ENCODE results near the gene MYBPC1.

- TF ChIP-seq, protein P1, sequence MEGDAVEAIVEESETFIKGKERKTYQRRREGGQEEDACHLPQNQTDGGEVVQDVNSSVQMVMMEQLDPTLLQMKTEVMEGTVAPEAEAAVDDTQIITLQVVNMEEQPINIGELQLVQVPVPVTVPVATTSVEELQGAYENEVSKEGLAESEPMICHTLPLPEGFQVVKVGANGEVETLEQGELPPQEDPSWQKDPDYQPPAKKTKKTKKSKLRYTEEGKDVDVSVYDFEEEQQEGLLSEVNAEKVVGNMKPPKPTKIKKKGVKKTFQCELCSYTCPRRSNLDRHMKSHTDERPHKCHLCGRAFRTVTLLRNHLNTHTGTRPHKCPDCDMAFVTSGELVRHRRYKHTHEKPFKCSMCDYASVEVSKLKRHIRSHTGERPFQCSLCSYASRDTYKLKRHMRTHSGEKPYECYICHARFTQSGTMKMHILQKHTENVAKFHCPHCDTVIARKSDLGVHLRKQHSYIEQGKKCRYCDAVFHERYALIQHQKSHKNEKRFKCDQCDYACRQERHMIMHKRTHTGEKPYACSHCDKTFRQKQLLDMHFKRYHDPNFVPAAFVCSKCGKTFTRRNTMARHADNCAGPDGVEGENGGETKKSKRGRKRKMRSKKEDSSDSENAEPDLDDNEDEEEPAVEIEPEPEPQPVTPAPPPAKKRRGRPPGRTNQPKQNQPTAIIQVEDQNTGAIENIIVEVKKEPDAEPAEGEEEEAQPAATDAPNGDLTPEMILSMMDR (IDR thresholded peaks at IDR 0.05; ENCODE audit: insufficient read depth, low read length, poor library complexity, severe bottlenecking): no peak
- no peak for TF ChIP-seq EZH2phosphoT487 (conservative IDR thresholded peaks at IDR 0.05; ENCODE audit: low read length)
Observed at GRCh38 chr12:101654442-101654841, 59.7 kb downstream of the MYBPC1 start.

Data from SU-DHL-6 (cell line).